ENCODE data around the gene WDR54. TPM values are rescaled to one million over a fixed set of nuclear protein-coding genes. Genes with fewer than 3 reads are reported as not detected.
A peak's percentile ranks its signal among the peaks of the same experiment; 100 is the strongest.

The WDR54 gene
- total and polyA plus RNA-seq, 2 donors (not counting 3 experiments of a cell fraction or from before 2014, with no cell fraction given) = 21.7 to 46.3 TPM

GRCh38 chr2:74379851-74380789 is 41.4 kb upstream of the WDR54 start, which contains the start of gene DCTN1:
TSS of gene DCTN1 (minus strand) at chr2:74380311. CDS start at chr2:74380037, 274 bp downstream.
- intact Hi-C loops (cut with micrococcal nuclease) (no loop called here), dilution Hi-C loops (cut with MboI; ENCODE audit: extremely low pct_ligation_motif_present, low sequenced_read_pairs) (no loop called here)
- no peaks in the 10 kb centered on the region for H3K9me3 ChIP-seq (replicated peaks; ENCODE audit: control insufficient read depth, insufficient read depth, low read length)
- FAIRE-seq = peak; percentile 91
- H3K27me3 ChIP-seq (ENCODE audit: control insufficient read depth in 2 of 2, insufficient read depth in 2 of 2, low read length in 2 of 2) = no peaks in the 10 kb centered on the region
- H3K36me3 ChIP-seq (ENCODE audit: control insufficient read depth in 2 of 2, extremely low read depth in 1 of 2, insufficient read depth in 2 of 2, low read length in 2 of 2) = peaks cover 0 to 14% of the 10 kb centered on the region in 2 experiments
- no peak within 1 kb of the TSS for H3K4me3 ChIP-seq (replicated peaks in 1 of 3; ENCODE audit: insufficient read depth in 1 of 3, low read depth in 1 of 3, low read length in 3 of 3)
- H3K27ac ChIP-seq (ENCODE audit: insufficient read depth, low read depth, low read length) = no peak within 1 kb of the TSS
- H3K9me1 ChIP-seq (replicated peaks; ENCODE audit: control insufficient read depth, extremely low read depth, insufficient read depth, low read length) = no peaks in the 10 kb centered on the region
- no peaks in the 10 kb centered on the region for H4K20me1 ChIP-seq (replicated peaks; ENCODE audit: control insufficient read depth, extremely low read depth, insufficient read depth, low read length)
- H2AFZ ChIP-seq (ENCODE audit: low read depth, low read length) = no peak within 1 kb of the TSS
- no peak within 1 kb of the TSS for H3K9ac ChIP-seq (replicated peaks; ENCODE audit: extremely low read depth, insufficient read depth, low read length)
- ChIA-PET CTCF (interaction anchor here (1.7 to 2.2 kb wide), 2 partner anchors 11 to 45 kb away, joined by 4 to 15 read pairs; no protein-coding TSS in a partner anchor), POLR2A (interaction anchor here (0.8 kb wide), 1 partner anchor 12 kb away, joined by 6 read pairs; no protein-coding TSS in a partner anchor)
- TF ChIP-seq CTCF (IDR thresholded peaks at IDR 0.05; ENCODE audit: extremely low read depth in 1 of 2, insufficient read depth in 1 of 2, low read depth in 1 of 2, low read length in 2 of 2) = no peak
- no peak for TF ChIP-seq EZH2 (IDR thresholded peaks at IDR 0.05; ENCODE audit: borderline replicate concordance, low read depth, low read length, severe bottlenecking)
- no peak for TF ChIP-seq MYC (IDR thresholded peaks at IDR 0.05; ENCODE audit: low read depth, low read length)
- TF ChIP-seq FOS (IDR thresholded peaks at IDR 0.05; ENCODE audit: borderline replicate concordance, insufficient read depth, low read length) = no peak
- no peak for TF ChIP-seq POLR2AphosphoS5 (IDR thresholded peaks at IDR 0.05; ENCODE audit: insufficient read depth, low read depth, low read length)
- TF ChIP-seq JUN (IDR thresholded peaks at IDR 0.05; ENCODE audit: borderline replicate concordance, insufficient read depth, insufficient read length, low read depth) = no peak
- peak; percentile 30 for DNase-seq (ENCODE audit: low read depth, low spot score)
- BruUV-seq (replicated peaks) = no TSS peak
- no peak within 1 kb of the TSS for H3K4me2 ChIP-seq (ENCODE audit: insufficient read depth, low read length)
- peaks cover 5% of the 10 kb centered on the region for H3K4me1 ChIP-seq (ENCODE audit: control insufficient read depth, extremely low read depth, insufficient read depth, low read length)
- H3K79me2 ChIP-seq (ENCODE audit: control insufficient read depth, insufficient read depth, low read length) = peaks cover 38% of the 10 kb centered on the region
